ENCODE results near the gene SAAL1.

DNA sequence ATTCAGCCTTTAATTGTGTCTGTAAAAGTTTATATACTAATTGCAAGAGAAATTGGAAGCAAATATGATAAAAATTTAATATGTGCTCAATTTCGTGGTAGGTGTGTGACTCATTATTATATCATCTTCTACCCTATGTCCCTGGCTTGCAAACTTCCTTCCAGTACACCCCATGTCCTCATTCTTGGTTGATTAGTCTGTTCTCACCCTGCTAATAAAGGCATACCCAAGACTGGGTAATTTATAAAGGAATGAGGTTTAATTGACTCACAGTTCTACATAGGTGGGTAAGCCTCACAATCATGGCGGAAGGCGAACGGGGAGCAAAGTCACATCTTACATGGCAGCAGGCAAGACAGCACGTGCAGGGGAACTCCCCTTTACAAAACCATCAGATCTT is 38.4 kb upstream of the SAAL1 start:
- TF ChIP-seq EZH2phosphoT487 (IDR thresholded peaks at IDR 0.05; ENCODE audit: insufficient read depth, low read depth) (no peak), EZH2 (IDR thresholded peaks at IDR 0.05; ENCODE audit: insufficient read depth, poor library complexity, severe bottlenecking) (no peak)
